Adrenal gland (tissue), 12 donors: ENCODE results near the gene EXOC4. TPM values are rescaled to one million over a fixed set of nuclear protein-coding genes. Genes with fewer than 3 reads are reported as not detected.
A peak's percentile ranks its signal among the peaks of the same experiment; 100 is the strongest.

Experiments
- DNase-seq, 7 donors: peaks; one replicate each; pipeline ENCODE4 v3.0.0-alpha.2; 2019 to 2020
- H3K27ac ChIP-seq, 5 donors: fragments of 200-600 bp; sonication (generic) in 4 of 5; 1 replicate in 3 of 5; 2 replicates in 2 of 5; pipeline versions ENCODE4 v1.5.1 to v1.8.0; 2016 to 2020; ENCODE audit warnings: mild to moderate bottlenecking in 1 of 5
- H3K27me3 ChIP-seq: fragments of 200-600 bp; 2 replicates; pipeline ENCODE4 v1.8.0; 2021
- H3K36me3 ChIP-seq, 2 donors: fragments of 200-600 bp; replicated peaks in 1 of 2; 1 replicate in 1 of 2; 2 replicates in 1 of 2; pipeline versions ENCODE4 v1.5.1 to v1.8.0; 2018 to 2022
- H3K4me1 ChIP-seq, 2 donors: fragments of 200-600 bp; replicated peaks in 1 of 2; 1 replicate in 1 of 2; 2 replicates in 1 of 2; pipeline versions ENCODE4 v1.5.1 to v1.8.0; 2018 to 2021
- H3K4me3 ChIP-seq, 4 donors: fragments of 200-600 bp; sonication (generic) in 3 of 4; one replicate each; pipeline ENCODE4 v1.5.1; 2016 to 2018
- H3K9me3 ChIP-seq, 3 donors: fragments of 200-600 bp; sonication (generic) in 1 of 3; replicated peaks in 1 of 3; 1 replicate in 2 of 3; 2 replicates in 1 of 3; pipeline versions ENCODE4 v1.5.1 to v1.8.0; 2016 to 2021
- POLR2A ChIP-seq, 2 donors: fragments of 450-650 bp; IDR thresholded peaks; one replicate each; pipeline ENCODE4 v1.6.1; 2017; ENCODE audit warnings: antibody characterized with exemption in 2 of 2, mild to moderate bottlenecking in 2 of 2, moderate library complexity in 1 of 2
- WGBS, 4 donors: extraction: QIAGEN DNeasy Blood & Tissue Kit in 2 of 4; methylation state at CpG; one replicate each; pipeline versions ENCODE4 v1.1.5 to v1.1.7; 2013 to 2017; 5-methylcytosine and 5-hydroxymethylcytosine counted together
- intact Hi-C, 2 donors: fragments of 100-400 bp; cut with DNase I; formaldehyde crosslinking; loops; one replicate each; pipeline versions ENCODE4 v1.14.1 to v1.15.0; 2022 to 2023
- polyA plus RNA-seq, 3 donors: library from polyadenylated mRNA; stranded (reverse); fragments of 200-250 nt in 2 of 3; fragments of 350-450 nt in 1 of 3; fragmentation: Illumina TruSeq in 1 of 3; extraction: RNeasy Lipid Tissue Mini Kit (QIAGEN cat#74804) in 1 of 3; gene quantifications; one replicate each; pipeline ENCODE4 v1.2.3, GENCODE V29; 2013 to 2014
- total RNA-seq, 9 donors: library from RNA; depleted of rRNA in 4 of 9; stranded (reverse); fragments of >200 nt in 4 of 9; fragments of 120-200 nt in 1 of 9; fragmentation: NEBNext Ultra II Directional in 1 of 9; extraction: Animal tissue kit (Norgen Biotek cat#: 25700) in 1 of 9; gene quantifications; one replicate each; pipeline versions ENCODE4 v1.1.0 to v1.2.4, GENCODE V29; 2013 to 2023
- TF ChIP-seq, protein P1 (sequence below), 6 experiments: fragments of 450-650 bp in 4 of 6; fragments of 200-600 bp in 2 of 6; sonication (generic) in 1 of 6; IDR thresholded peaks; 1 replicate in 5 of 6; 2 replicates in 1 of 6; pipeline versions ENCODE4 v1.5.1 to v1.8.0; 2016 to 2021; ENCODE audit warnings: antibody characterized with exemption in 6 of 6, mild to moderate bottlenecking in 2 of 6, moderate library complexity in 1 of 6
- donor health status: healthy with polysubstance abuse.
- donor health status: Bipolar disorder and iron deficiency.
- donor health status: DM: yes; HTN: yes; CAD: no.
- donor health status: DM: no; HTN: no; CAD: no.
- donor health status: DM: no; HTN: no; CAD: no.
- donor health status: DM: yes; HTN: yes; CAD: no.

Gene EXOC4
- total and polyA plus RNA-seq, 12 donors = 12.5 to 93.8 (median 67.4) TPM

- H3K27me3 ChIP-seq = no peaks in the 10 kb centered on the region
- TF ChIP-seq, protein P1, sequence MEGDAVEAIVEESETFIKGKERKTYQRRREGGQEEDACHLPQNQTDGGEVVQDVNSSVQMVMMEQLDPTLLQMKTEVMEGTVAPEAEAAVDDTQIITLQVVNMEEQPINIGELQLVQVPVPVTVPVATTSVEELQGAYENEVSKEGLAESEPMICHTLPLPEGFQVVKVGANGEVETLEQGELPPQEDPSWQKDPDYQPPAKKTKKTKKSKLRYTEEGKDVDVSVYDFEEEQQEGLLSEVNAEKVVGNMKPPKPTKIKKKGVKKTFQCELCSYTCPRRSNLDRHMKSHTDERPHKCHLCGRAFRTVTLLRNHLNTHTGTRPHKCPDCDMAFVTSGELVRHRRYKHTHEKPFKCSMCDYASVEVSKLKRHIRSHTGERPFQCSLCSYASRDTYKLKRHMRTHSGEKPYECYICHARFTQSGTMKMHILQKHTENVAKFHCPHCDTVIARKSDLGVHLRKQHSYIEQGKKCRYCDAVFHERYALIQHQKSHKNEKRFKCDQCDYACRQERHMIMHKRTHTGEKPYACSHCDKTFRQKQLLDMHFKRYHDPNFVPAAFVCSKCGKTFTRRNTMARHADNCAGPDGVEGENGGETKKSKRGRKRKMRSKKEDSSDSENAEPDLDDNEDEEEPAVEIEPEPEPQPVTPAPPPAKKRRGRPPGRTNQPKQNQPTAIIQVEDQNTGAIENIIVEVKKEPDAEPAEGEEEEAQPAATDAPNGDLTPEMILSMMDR (IDR thresholded peaks at IDR 0.05) = no peak
- no peak for TF ChIP-seq POLR2A (IDR thresholded peaks at IDR 0.05)
- peak overlapping the region in 4 of 5 donors; percentile 65 to 90 (median 82) for H3K27ac ChIP-seq
- H3K4me1 ChIP-seq = peaks cover 7 to 16% of the 10 kb centered on the region in 2 donors
- no peaks in the 10 kb centered on the region for H3K36me3 ChIP-seq
- H3K9me3 ChIP-seq = no peaks in the 10 kb centered on the region
- intact Hi-C loops = no loop called here
- 4 to 9% (median 7%) methylated on average over 7 of the region's 7 CpGs for WGBS, 4 donors
- DNase-seq = peak in 4 of 7 donors; percentile 4 to 21 (median 18)
- peak overlapping the region; percentile 42 to 87 (median 86) for H3K4me3 ChIP-seq
Measured at GRCh38 chr7:133253519-133253875, 619 bp downstream of the EXOC4 start.

DNA sequence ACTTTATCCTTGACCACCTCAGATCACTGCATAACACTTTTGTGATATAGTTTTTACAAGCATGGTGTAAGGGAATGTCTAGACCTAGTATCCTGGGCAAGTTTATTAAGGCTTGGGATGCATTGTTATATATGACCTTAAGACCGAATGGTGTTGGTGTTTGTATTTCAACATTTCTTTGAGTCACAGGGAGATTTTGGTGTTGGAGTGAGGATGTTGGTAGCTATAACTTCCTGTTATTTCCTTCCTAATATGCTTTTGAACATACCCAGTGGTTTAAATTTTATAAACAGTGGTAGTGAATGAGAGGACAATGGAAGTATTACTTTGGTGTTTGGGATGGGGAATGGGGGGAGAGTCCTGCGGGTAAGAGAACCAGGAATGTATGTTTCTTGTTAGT is 2.6 kb downstream of the EXOC4 start:
- no peak for DNase-seq
- 72 to 82% (median 77%) methylated on average over 2 of the region's 2 CpGs for WGBS, 4 donors
- H3K9me3 ChIP-seq = no peaks in the 10 kb centered on the region
- no peak overlapping the region for H3K27ac ChIP-seq
- no peaks in the 10 kb centered on the region for H3K27me3 ChIP-seq
- H3K36me3 ChIP-seq = no peaks in the 10 kb centered on the region
- no peak overlapping the region for H3K4me3 ChIP-seq
- intact Hi-C loops = no loop called here
- TF ChIP-seq, protein P1 (IDR thresholded peaks at IDR 0.05) = no peak
- no peak for TF ChIP-seq POLR2A (IDR thresholded peaks at IDR 0.05)
- H3K4me1 ChIP-seq = peaks cover 7 to 16% of the 10 kb centered on the region in 2 donors

- Histone ChIP-seq H3K36me3 (no peaks in the 10 kb centered on the region), H3K4me1 (peaks cover 7 to 16% of the 10 kb centered on the region in 2 donors), H3K27ac (no peak overlapping the region), H3K27me3 (no peaks in the 10 kb centered on the region), H3K4me3 (no peak overlapping the region), H3K9me3 (no peaks in the 10 kb centered on the region)
- TF ChIP-seq, protein P1 (IDR thresholded peaks at IDR 0.05) = no peak
- TF ChIP-seq POLR2A (IDR thresholded peaks at IDR 0.05) = no peak
- intact Hi-C loops = no loop called here
- no peak for DNase-seq
- 79 to 95% (median 93%) methylated on average over 6 of the region's 6 CpGs for WGBS, 4 donors
Measured at GRCh38 chr7:133258174-133258573, 5.3 kb downstream of the EXOC4 start.

- intact Hi-C loops = no loop called here
- H3K27me3 ChIP-seq = no peaks in the 10 kb centered on the region
- no peak for TF ChIP-seq POLR2A (IDR thresholded peaks at IDR 0.05)
- TF ChIP-seq, protein P1 (IDR thresholded peaks at IDR 0.05) = no peak
- H3K27ac ChIP-seq = no peak overlapping the region
- no peak overlapping the region for H3K4me3 ChIP-seq
- no peaks in the 10 kb centered on the region for H3K9me3 ChIP-seq
- no peak for DNase-seq
- no peaks in the 10 kb centered on the region for H3K36me3 ChIP-seq
- peaks cover 7 to 18% of the 10 kb centered on the region in 2 donors for H3K4me1 ChIP-seq
Measured at GRCh38 chr7:133265821-133266220, 12.9 kb downstream of the EXOC4 start.
